OCI-LY7 (cell line): ENCODE results near the gene STYX. TPM values are rescaled to one million over a fixed set of nuclear protein-coding genes. Genes with fewer than 3 reads are reported as not detected.
"Not testable (repeated sequence)": the region's sequence is repeated elsewhere in the genome, so short reads cannot be mapped to it uniquely, and the experiment has no call there.

ENCODE experiments used
- BruUV-seq: library from RNA; stranded (reverse); fragments of 400-500 nt; replicated peaks from 2 replicates; lab custom pipeline; 2021; lab: Mats Ljungman, UMichigan
- CTCF ChIA-PET: fragments of 300-600 bp; sonication (Branson Sonifier 250); formaldehyde crosslinking; loops from one replicate; lab custom pipeline; 2022; ENCODE audit warnings: antibody characterized with exemption; ENCODE audit not compliant: unreplicated experiment; lab: Charles Lee
- POLR2A ChIA-PET: fragments of 300-600 bp; sonication (Branson Sonifier 250); formaldehyde crosslinking; loops from one replicate; lab custom pipeline; 2022; ENCODE audit warnings: antibody characterized with exemption; lab: Charles Lee
- DNase-seq: peaks from one replicate; pipeline ENCODE4 v3.0.0-alpha.2; 2015; ENCODE audit warnings: low spot score
- H2AFZ ChIP-seq: fragments of 200-600 bp; sonication (generic), shearing (Covaris generic); 2 replicates; pipeline ENCODE4 v1.6.1; 2014; ENCODE audit warnings: mild to moderate bottlenecking, antibody characterized with exemption, low read length, moderate library complexity
- H3K27ac ChIP-seq: fragments of 200-600 bp; sonication (generic); 2 replicates; pipeline ENCODE4 v1.5.1; 2014; ENCODE audit warnings: mixed run types, low read depth, mild to moderate bottlenecking, moderate library complexity, low read length, inconsistent platforms; ENCODE audit not compliant: poor library complexity, severe bottlenecking
- H3K36me3 ChIP-seq: fragments of 200-600 bp; sonication (generic); 2 replicates; pipeline ENCODE4 v1.6.1; 2014; ENCODE audit warnings: mild to moderate bottlenecking, antibody characterized with exemption, low read length, moderate library complexity, mixed read lengths; ENCODE audit not compliant: insufficient read depth
- H3K4me1 ChIP-seq: fragments of 200-600 bp; sonication (generic); 2 replicates; pipeline ENCODE4 v1.5.1; 2014; ENCODE audit warnings: mild to moderate bottlenecking, low read length; ENCODE audit not compliant: insufficient read depth, poor library complexity, severe bottlenecking
- H3K4me2 ChIP-seq: fragments of 200-600 bp; sonication (generic); 2 replicates; pipeline ENCODE4 v1.6.1; 2014; ENCODE audit warnings: mild to moderate bottlenecking, low read length
- H3K4me3 ChIP-seq: fragments of 200-600 bp; sonication (generic); 2 replicates; pipeline ENCODE4 v1.5.1; 2014; ENCODE audit warnings: mild to moderate bottlenecking, low read depth, low read length; ENCODE audit not compliant: poor library complexity, severe bottlenecking
- H3K79me2 ChIP-seq: fragments of 200-600 bp; sonication (generic); 2 replicates; pipeline ENCODE4 v1.6.1; 2016; ENCODE audit warnings: low read depth, mild to moderate bottlenecking, low read length, moderate library complexity, mixed read lengths; ENCODE audit not compliant: insufficient read depth
- H3K9me2 ChIP-seq: fragments of 200-600 bp; sonication (generic); 2 replicates; pipeline ENCODE4 v1.6.1; 2016; ENCODE audit warnings: mild to moderate bottlenecking, low read length, mixed read lengths; ENCODE audit not compliant: insufficient read depth
- H3K9me3 ChIP-seq: fragments of 200-600 bp; sonication (generic); 2 replicates; pipeline ENCODE4 v1.6.1; 2014; ENCODE audit warnings: mild to moderate bottlenecking, mixed run types, low read length, mixed read lengths
- H4K20me1 ChIP-seq: fragments of 200-600 bp; sonication (generic); 2 replicates; pipeline ENCODE4 v1.6.1; 2014; ENCODE audit warnings: mild to moderate bottlenecking, antibody characterized with exemption, low read length, moderate library complexity, mixed read lengths; ENCODE audit not compliant: insufficient read depth
- EZH2phosphoT487 ChIP-seq: fragments of 200-600 bp; sonication (generic); IDR thresholded peaks from 2 replicates; pipeline ENCODE4 v1.6.1; 2018; ENCODE audit warnings: low read depth, borderline replicate concordance, mild to moderate bottlenecking, mixed run types, antibody characterized with exemption, low read length, moderate library complexity, mixed read lengths
- intact Hi-C: fragments of 100-400 bp; cut with micrococcal nuclease; formaldehyde crosslinking; loops from one replicate; pipeline ENCODE4 v1.10.0; 2022; ENCODE audit not compliant: unreplicated experiment
- total RNA-seq, 2 experiments: library from RNA; depleted of rRNA in 1 of 2; stranded (reverse); fragments of >200 nt in 1 of 2; shearing (Covaris generic) in 1 of 2; gene quantifications; 2 replicates each; pipeline ENCODE4 v1.2.3, GENCODE V29; 2014 to 2022
- TF ChIP-seq, protein P1 (sequence below): fragments of 200-600 bp; sonication (generic); conservative IDR thresholded peaks from 2 replicates; pipeline ENCODE4 v1.5.1; 2014; ENCODE audit warnings: mild to moderate bottlenecking, antibody characterized with exemption, low read length, moderate library complexity, mixed read lengths

Gene STYX
- total RNA-seq, 2 experiments from 2014 or later: 7.6 to 12.5 TPM

DNA sequence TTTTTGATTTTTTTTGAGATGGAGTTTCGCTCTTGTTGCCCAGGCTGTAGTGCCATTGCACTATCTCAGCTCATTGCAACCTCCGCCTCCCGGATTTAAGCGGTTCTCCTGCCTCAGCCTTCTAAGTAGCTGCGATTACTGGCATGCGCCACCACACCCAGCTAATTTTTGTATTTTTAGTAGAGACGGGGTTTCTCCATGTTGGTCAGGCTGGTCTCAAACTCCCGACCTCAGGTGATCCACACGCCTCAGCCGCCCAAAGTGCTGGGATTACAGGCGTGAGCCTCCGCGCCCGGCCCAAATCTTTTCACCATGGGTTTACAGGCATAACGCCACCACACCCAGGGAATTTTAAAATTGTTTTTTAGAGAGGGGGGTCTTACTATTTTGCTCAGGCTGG, 931 bp upstream of the STYX start:
- ChIA-PET POLR2A (interaction anchor here (0.7 to 2.2 kb wide), 7 partner anchors 7 to 380 kb away, joined by 3 to 13 read pairs (median 3); partner anchors contain the start of gene PSMC6), CTCF (interaction anchor here (0.6 kb wide), 1 partner anchor 85 kb away, joined by 3 read pairs; no protein-coding TSS in a partner anchor)
- not testable (repeated sequence) for H4K20me1 ChIP-seq, H3K4me3 ChIP-seq, H3K27ac ChIP-seq, H2AFZ ChIP-seq, H3K9me2 ChIP-seq, H3K9me3 ChIP-seq, BruUV-seq, DNase-seq
- Histone ChIP-seq H3K4me1 (peaks cover 22% of the 10 kb centered on the region), H3K4me2 (peak overlapping the region; percentile 79; the same call in 1 of the 2 replicates), H3K36me3 (peaks cover 63% of the 10 kb centered on the region), H3K79me2 (peaks cover 18% of the 10 kb centered on the region)
- intact Hi-C loops: loop anchor here (1.0 kb wide), 1 partner anchor 34 kb away; the partner anchor contains the start of gene ERO1A

DNA sequence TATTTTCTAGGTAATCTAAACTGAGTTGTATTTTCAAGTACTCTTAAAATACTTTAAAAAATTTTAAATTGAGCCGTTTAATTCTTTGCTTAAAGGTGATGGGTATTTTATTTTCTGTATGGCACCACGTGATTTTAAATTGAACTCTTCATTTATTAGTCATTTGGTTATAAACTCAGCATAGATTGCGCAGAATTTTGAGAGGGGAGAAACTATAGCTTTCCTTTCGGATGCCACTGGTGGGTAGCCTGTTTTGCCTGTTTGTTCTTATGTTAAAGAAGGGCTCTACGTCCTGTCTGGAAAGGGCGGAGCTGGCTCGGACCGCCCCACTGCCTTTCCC, 411 bp upstream of the STYX start:
- Histone ChIP-seq H3K79me2 (peaks cover 15% of the 10 kb centered on the region), H3K9me2 (no peaks in the 10 kb centered on the region), H2AFZ (no peak overlapping the region), H3K4me3 (peak overlapping the region; percentile 59), H3K27ac (peak overlapping the region; percentile 9), H3K4me1 (peaks cover 16% of the 10 kb centered on the region), H3K4me2 (peak overlapping the region; percentile 79), H3K9me3 (no peaks in the 10 kb centered on the region), H4K20me1 (no peaks in the 10 kb centered on the region), H3K36me3 (peaks cover 63% of the 10 kb centered on the region)
- intact Hi-C loops: loop anchor here (1.0 kb wide), 1 partner anchor 34 kb away; the partner anchor contains the start of gene ERO1A
- ChIA-PET CTCF (interaction anchor here (0.6 kb wide), 1 partner anchor 86 kb away, joined by 3 read pairs; no protein-coding TSS in a partner anchor), POLR2A (interaction anchor here (0.6 to 2.2 kb wide), 6 partner anchors 9 to 384 kb away, joined by 3 to 13 read pairs (median 4); no protein-coding TSS in a partner anchor)
- BruUV-seq: no TSS peak
- TF ChIP-seq, protein P1, sequence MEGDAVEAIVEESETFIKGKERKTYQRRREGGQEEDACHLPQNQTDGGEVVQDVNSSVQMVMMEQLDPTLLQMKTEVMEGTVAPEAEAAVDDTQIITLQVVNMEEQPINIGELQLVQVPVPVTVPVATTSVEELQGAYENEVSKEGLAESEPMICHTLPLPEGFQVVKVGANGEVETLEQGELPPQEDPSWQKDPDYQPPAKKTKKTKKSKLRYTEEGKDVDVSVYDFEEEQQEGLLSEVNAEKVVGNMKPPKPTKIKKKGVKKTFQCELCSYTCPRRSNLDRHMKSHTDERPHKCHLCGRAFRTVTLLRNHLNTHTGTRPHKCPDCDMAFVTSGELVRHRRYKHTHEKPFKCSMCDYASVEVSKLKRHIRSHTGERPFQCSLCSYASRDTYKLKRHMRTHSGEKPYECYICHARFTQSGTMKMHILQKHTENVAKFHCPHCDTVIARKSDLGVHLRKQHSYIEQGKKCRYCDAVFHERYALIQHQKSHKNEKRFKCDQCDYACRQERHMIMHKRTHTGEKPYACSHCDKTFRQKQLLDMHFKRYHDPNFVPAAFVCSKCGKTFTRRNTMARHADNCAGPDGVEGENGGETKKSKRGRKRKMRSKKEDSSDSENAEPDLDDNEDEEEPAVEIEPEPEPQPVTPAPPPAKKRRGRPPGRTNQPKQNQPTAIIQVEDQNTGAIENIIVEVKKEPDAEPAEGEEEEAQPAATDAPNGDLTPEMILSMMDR: no peak
- no peak for TF ChIP-seq EZH2phosphoT487
- no peak for DNase-seq

GRCh38 chr14:52730709-52731111, 744 bp downstream of the STYX start:
- Histone ChIP-seq H3K79me2 (peaks cover 15% of the 10 kb centered on the region), H3K9me2 (no peaks in the 10 kb centered on the region), H4K20me1 (no peaks in the 10 kb centered on the region), H2AFZ (peak overlapping the region; percentile 59; the same call in 1 of the 2 replicates), H3K4me1 (peaks cover 16% of the 10 kb centered on the region), H3K27ac (peak overlapping the region; percentile 47), H3K4me3 (peak overlapping the region; percentile 90), H3K9me3 (no peaks in the 10 kb centered on the region), H3K36me3 (peaks cover 52% of the 10 kb centered on the region), H3K4me2 (peak overlapping the region; percentile 90)
- CTCF ChIA-PET: no interaction called here
- BruUV-seq: no TSS peak
- intact Hi-C loops: loop anchor here (2.0 to 5.0 kb wide), 2 partner anchors 24 to 178 kb away; partner anchors contain the start of genes GPR137C, PSMC6 and TXNDC16
- no peak for DNase-seq
- POLR2A ChIA-PET: interaction anchor here (0.6 to 2.2 kb wide), 5 partner anchors 10 to 179 kb away, joined by 3 to 13 read pairs (median 3); partner anchors contain the start of gene TXNDC16
- no peak for TF ChIP-seq EZH2phosphoT487
- TF ChIP-seq, protein P1: no peak
